Activated CD4-positive, CD25-positive, alpha-beta regulatory T cell treated with anti-CD3 and anti-CD28 coated beads, Interleukin-2, amount 50 U/mL, for 24 hours (primary cell): Measurements from ENCODE around the gene IFNW1.

ENCODE experiments used
- ATAC-seq, 2 donors: fragments of 150-1000 bp; cut with Tn5 transposase; one replicate each; pipeline ENCODE4 v1.10.0; 2021; ENCODE audit warnings: mild to moderate bottlenecking in 1 of 2, moderate library complexity in 1 of 2

The IFNW1 gene

DNA sequence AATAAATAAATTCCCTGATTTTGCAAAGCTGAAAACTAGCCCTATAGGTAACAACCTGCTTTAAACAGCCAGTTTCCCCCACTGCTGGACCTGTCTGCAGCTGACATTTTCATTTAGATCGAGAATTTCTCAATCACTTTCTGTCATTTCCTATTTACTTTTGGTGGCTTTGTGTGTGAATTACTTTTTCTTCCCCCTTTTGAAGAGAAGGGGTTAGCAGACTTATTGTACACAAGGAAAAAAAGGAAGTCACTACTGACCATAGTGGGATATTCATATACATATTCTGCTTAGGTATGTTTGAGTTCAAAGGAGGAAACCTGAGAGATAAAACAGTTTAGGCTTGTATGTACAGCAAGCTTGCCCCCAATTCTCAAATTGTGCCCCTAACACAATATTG lies 36.8 kb downstream of the IFNW1 start:
- ATAC-seq = no peak

DNA sequence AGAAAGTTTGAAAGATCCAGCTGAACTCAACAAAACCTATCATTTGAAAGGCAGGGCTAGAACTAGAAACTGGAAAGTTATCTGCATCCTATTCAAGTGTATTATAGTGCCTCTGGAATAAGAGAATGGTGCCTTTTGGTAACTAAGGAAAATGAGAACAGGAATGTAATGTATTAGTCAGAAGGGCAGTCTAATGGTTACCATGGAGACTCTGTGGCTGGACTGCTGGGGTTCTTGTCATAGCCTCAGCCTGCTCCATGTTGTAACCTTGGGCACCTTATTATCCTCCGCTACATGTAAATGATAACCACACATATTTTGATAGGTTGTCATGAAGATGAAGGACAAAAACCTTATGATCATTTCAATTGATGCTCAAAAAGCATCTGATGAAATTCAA lies 39.3 kb downstream of the IFNW1 start:
- no peak for ATAC-seq

DNA sequence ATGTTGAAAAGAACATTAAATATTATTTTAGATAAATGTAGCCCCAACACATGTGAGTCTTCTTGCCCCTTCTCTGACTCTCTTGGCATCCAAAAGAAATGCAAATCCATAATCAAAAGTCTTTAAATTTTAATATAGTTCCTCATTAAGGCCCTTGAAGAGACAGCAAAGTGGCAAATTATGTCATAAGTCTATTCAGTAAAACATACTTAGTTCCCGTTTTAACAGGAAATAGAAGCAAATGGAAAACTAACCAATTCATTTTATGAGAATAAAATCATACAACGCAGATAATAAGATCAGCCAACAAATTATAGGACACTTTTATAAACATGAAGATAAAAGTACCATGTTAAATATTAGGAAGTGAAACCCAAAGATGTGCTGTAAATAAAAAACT lies 43.8 kb downstream of the IFNW1 start:
- no peak for ATAC-seq

GRCh38 chr9:21096901-21097255 lies 44.8 kb downstream of the IFNW1 start:
- no peak for ATAC-seq

- ATAC-seq = peak; percentile 92 to 93
These were observed 45.3 kb downstream of the IFNW1 start for GRCh38 chr9:21096172-21096900.

DNA sequence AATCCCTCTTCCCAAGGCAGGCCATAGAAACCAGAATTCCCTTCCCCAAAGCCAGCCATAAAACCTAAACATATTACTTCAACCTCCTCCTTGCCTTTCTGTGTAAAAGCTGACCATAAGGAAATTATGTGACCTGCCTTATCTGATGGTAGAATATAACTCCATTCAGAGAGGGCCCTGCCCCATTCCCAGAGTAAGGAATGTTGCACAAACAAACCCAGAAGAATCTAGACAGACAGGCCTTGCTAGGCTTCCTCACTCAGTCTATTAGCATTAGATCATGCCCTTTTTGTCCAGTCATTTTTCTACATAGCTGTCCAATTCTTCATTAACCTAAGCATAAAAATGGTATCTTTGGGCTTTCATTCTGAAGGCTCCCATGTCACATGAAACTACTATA lies 46.1 kb downstream of the IFNW1 start:
- ATAC-seq = no peak
